Body of pancreas (tissue), 4 donors: ENCODE measurements around the gene RAMAC. TPM values are rescaled to one million over a fixed set of nuclear protein-coding genes. Genes with fewer than 3 reads are reported as not detected.

Experiments
- ATAC-seq: fragments of 150-250 bp; one replicate; pipeline ENCODE4 v1.9.1; 2016
- DNase-seq, 4 donors: peaks; one replicate each; pipeline ENCODE4 v3.0.0-alpha.2; 2019
- H3K27ac ChIP-seq, 4 donors: fragments of 200-600 bp; sonication (generic); 1 replicate in 3 of 4; 2 replicates in 1 of 4; pipeline versions ENCODE4 v1.5.1 to v1.6.1; 2016 to 2019; ENCODE audit warnings: mild to moderate bottlenecking in 1 of 4, mixed read lengths in 1 of 4, moderate library complexity in 1 of 4
- H3K27me3 ChIP-seq, 2 donors: fragments of 200-600 bp; sonication (generic); one replicate each; pipeline ENCODE4 v1.6.0; 2016; ENCODE audit warnings: mild to moderate bottlenecking in 1 of 2
- H3K36me3 ChIP-seq, 2 donors: fragments of 200-600 bp; sonication (generic); replicated peaks in 1 of 2; 2 replicates each; pipeline ENCODE4 v1.5.1; 2016; ENCODE audit warnings: low read depth in 2 of 2; ENCODE audit not compliant: insufficient read depth in 1 of 2
- H3K4me1 ChIP-seq: fragments of 200-600 bp; sonication (generic); one replicate; pipeline ENCODE4 v1.6.0; 2016
- H3K4me3 ChIP-seq, 2 donors: fragments of 200-600 bp; sonication (generic); 1 replicate in 1 of 2; 2 replicates in 1 of 2; pipeline ENCODE4 v1.5.1; 2016 to 2019
- H3K9me3 ChIP-seq, 3 donors: fragments of 200-600 bp; sonication (generic); 1 replicate in 2 of 3; 2 replicates in 1 of 3; pipeline ENCODE4 v1.5.1; 2016
- CTCF ChIP-seq, 7 experiments: fragments of 450-650 bp in 4 of 7; fragments of 200-600 bp in 3 of 7; sonication (generic) in 3 of 7; IDR thresholded peaks; one replicate each; pipeline ENCODE4 v1.5.1; 2016 to 2019; ENCODE audit warnings: antibody characterized with exemption in 7 of 7
- POLR2A ChIP-seq, 3 donors: fragments of 450-650 bp; IDR thresholded peaks; one replicate each; pipeline ENCODE4 v1.6.1; 2016; ENCODE audit warnings: antibody characterized with exemption in 3 of 3, mild to moderate bottlenecking in 2 of 3
- WGBS, 2 donors: methylation state at CpG; one replicate each; pipeline ENCODE4 v1.1.5; 2017; 5-methylcytosine and 5-hydroxymethylcytosine counted together
- intact Hi-C: fragments of 100-400 bp; cut with DNase I; formaldehyde crosslinking; loops from one replicate; pipeline ENCODE4 v1.15.1; 2023
- total RNA-seq, 2 donors: library from RNA; depleted of rRNA; stranded (reverse); fragments of >200 nt; gene quantifications; one replicate each; pipeline ENCODE4 v1.1.0, GENCODE V29; 2016

Gene RAMAC
- total RNA-seq, 2 donors from 2014 or later, result 9.1 to 12.2 TPM

GRCh38 chr15:82958638-82959037, 27.4 kb upstream of the RAMAC start:
- Histone ChIP-seq H3K9me3 (no peaks in the 10 kb centered on the region), H3K4me1 (peaks cover 58% of the 10 kb centered on the region), H3K4me3 (no peak overlapping the region), H3K27me3 (no peaks in the 10 kb centered on the region), H3K36me3 (no peaks in the 10 kb centered on the region), H3K27ac (peak overlapping the region; percentile 81 to 95 (median 89))
- DNase-seq (peak; percentile 93 to 95 (median 94)), ATAC-seq (peak; percentile 89)
- no peak for TF ChIP-seq CTCF (IDR thresholded peaks at IDR 0.05)
- TF ChIP-seq POLR2A (IDR thresholded peaks at IDR 0.05), result no peak
- 18 to 19% methylated on average over 1 of the region's 1 CpG for WGBS, 2 donors
- intact Hi-C loops, result no loop called here

- peaks cover 61% of the 10 kb centered on the region for H3K4me1 ChIP-seq
- ATAC-seq (peak; percentile 54), DNase-seq (peak; percentile 60 to 68 (median 62))
- no peak overlapping the region for H3K4me3 ChIP-seq
- H3K9me3 ChIP-seq, result no peaks in the 10 kb centered on the region
- H3K36me3 ChIP-seq, result no peaks in the 10 kb centered on the region
- no peaks in the 10 kb centered on the region for H3K27me3 ChIP-seq
- intact Hi-C loops, result no loop called here
- H3K27ac ChIP-seq, result peak overlapping the region; percentile 81 to 95 (median 89)
- TF ChIP-seq POLR2A (IDR thresholded peaks at IDR 0.05) (peak; percentile 8 to 43 (median 42)), CTCF (IDR thresholded peaks at IDR 0.05) (no peak)
- WGBS, 2 donors, result 36 to 50% methylated on average over 5 of the region's 5 CpGs
These were observed 26.6 kb upstream of the RAMAC start for GRCh38 chr15:82959423-82959822.

- TF ChIP-seq POLR2A (IDR thresholded peaks at IDR 0.05) (no peak), CTCF (IDR thresholded peaks at IDR 0.05) (no peak)
- no peaks in the 10 kb centered on the region for H3K27me3 ChIP-seq
- H3K4me1 ChIP-seq, result peaks cover 61% of the 10 kb centered on the region
- ATAC-seq (no peak), DNase-seq (peak; percentile 32 to 60 (median 44))
- intact Hi-C loops, result no loop called here
- H3K4me3 ChIP-seq, result no peak overlapping the region
- no peaks in the 10 kb centered on the region for H3K9me3 ChIP-seq
- H3K27ac ChIP-seq, result peak overlapping the region; percentile 59 to 95 (median 86)
- H3K36me3 ChIP-seq, result no peaks in the 10 kb centered on the region
- 32 to 43% methylated on average over 3 of the region's 3 CpGs for WGBS, 2 donors
These were observed 25.2 kb upstream of the RAMAC start for GRCh38 chr15:82960766-82961165.

- TF ChIP-seq CTCF (IDR thresholded peaks at IDR 0.05), result no peak
- TF ChIP-seq POLR2A (IDR thresholded peaks at IDR 0.05), result no peak
- Histone ChIP-seq H3K27ac (peak overlapping the region in 1 of 4 donors; percentile 14), H3K4me1 (peaks cover 40% of the 10 kb centered on the region), H3K4me3 (no peak overlapping the region), H3K9me3 (no peaks in the 10 kb centered on the region), H3K36me3 (no peaks in the 10 kb centered on the region), H3K27me3 (no peaks in the 10 kb centered on the region)
- intact Hi-C loops, result no loop called here
- DNase-seq (no peak), ATAC-seq (no peak)
- 70 to 72% methylated on average over 7 of the region's 7 CpGs for WGBS, 2 donors
These were observed 22.3 kb upstream of the RAMAC start for GRCh38 chr15:82963471-82964341.
